ENCODE results near the gene KIF3C.

GRCh38 chr2:26002632-26003310 lies 20.5 kb upstream of the KIF3C start:
- TF ChIP-seq POLR2AphosphoS5 (IDR thresholded peaks at IDR 0.05; ENCODE audit: low read depth, low read length) (no peak), SIN3A (IDR thresholded peaks at IDR 0.05; ENCODE audit: borderline replicate concordance, insufficient read depth, low read length) (no peak), TAF1 (IDR thresholded peaks at IDR 0.05; ENCODE audit: borderline replicate concordance, insufficient read depth, low read length) (no peak), FOXP2 (optimal IDR thresholded peaks at IDR 0.05; ENCODE audit: borderline replicate concordance, extremely low read depth, extremely low read length, insufficient read depth) (no peak), REST (IDR thresholded peaks at IDR 0.05; ENCODE audit: insufficient read depth in 1 of 2, low read depth in 2 of 2, low read length in 2 of 2) (no peak)

All from PFSK-1 (cell line).